Measurements from ENCODE around the gene UNK. TPM values are rescaled to one million over a fixed set of nuclear protein-coding genes. Genes with fewer than 3 reads are reported as not detected.

UNK gene
- total and polyA plus RNA-seq, 9 of the 15 experiments (the other 6 are each of a cell fraction or from before 2014, with no cell fraction given): 12.8 to 38.6 (median 24.8) TPM

DNA sequence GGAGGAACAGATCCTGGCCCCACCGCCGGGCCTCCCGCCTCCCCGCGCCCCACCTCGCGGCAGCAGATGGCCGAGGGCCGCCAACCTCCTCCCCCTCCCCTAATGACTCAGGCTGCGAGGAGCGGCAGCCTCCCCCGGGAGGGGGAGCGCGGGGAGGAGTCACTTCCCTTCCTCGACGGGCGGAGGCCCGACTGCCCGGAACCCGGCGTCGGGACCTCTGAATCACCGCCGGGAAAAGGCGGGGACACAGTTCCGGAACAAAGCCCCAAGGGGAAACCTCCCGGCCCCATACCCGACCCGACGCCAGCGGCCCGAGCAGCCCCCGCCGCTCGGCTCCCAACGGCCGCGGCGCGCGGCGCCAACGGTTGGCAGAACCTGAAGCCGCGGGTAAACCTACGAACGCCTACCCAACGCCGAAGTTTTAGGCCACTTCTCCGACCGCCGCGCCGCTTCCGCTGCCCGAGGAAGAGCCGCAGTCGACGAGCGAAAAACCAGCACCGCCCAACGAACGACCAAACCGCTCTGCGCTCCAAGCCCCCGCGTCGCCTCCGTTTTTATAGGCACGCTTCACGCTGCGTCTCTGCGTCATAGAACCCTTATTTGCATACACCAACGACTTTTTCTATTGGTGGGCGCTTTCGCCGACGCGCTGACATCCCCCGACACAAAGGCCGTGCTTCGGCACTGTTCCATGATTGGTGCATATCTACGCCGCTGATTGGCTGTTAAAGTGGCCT lies 5.2 kb upstream of the UNK start (continued):
- no peak for TF ChIP-seq SMARCA4 (IDR thresholded peaks at IDR 0.05)
- no peak for TF ChIP-seq ZNF316 (IDR thresholded peaks at IDR 0.05)
- TF ChIP-seq ILF3 (IDR thresholded peaks at IDR 0.05; ENCODE audit: borderline replicate concordance): peak; percentile 97; the same call in 1 of the 2 replicates
- TF ChIP-seq ZNF785 (CRISPR knock-in tag; IDR thresholded peaks at IDR 0.05): no peak
- TF ChIP-seq TRIM28 (IDR thresholded peaks at IDR 0.05): no peak
- TF ChIP-seq GATA2 (CRISPR knock-in tag; IDR thresholded peaks at IDR 0.05): no peak
- no peak for TF ChIP-seq BRF1 (IDR thresholded peaks at IDR 0.05; ENCODE audit: borderline replicate concordance, extremely low read depth, insufficient read length)
- no peak; the same call in 1 of the 2 replicates for TF ChIP-seq MAFK (IDR thresholded peaks at IDR 0.05; ENCODE audit: low read length)
- TF ChIP-seq, protein P1, sequence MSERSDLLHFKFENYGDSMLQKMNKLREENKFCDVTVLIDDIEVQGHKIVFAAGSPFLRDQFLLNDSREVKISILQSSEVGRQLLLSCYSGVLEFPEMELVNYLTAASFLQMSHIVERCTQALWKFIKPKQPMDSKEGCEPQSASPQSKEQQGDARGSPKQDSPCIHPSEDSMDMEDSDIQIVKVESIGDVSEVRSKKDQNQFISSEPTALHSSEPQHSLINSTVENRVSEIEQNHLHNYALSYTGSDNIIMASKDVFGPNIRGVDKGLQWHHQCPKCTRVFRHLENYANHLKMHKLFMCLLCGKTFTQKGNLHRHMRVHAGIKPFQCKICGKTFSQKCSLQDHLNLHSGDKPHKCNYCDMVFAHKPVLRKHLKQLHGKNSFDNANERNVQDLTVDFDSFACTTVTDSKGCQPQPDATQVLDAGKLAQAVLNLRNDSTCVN (CRISPR knock-in tag; IDR thresholded peaks at IDR 0.05): no peak
- 0 out of 2 replicates have a peak, but pooled peaks have one; percentile 12 for TF ChIP-seq ERF (CRISPR knock-in tag; IDR thresholded peaks at IDR 0.05)
- no peak for TF ChIP-seq SNRNP70 (optimal IDR thresholded peaks at IDR 0.05; ENCODE audit: low read depth, low read length)
- peak; percentile 94 for TF ChIP-seq CCNT2 (IDR thresholded peaks at IDR 0.05; ENCODE audit: borderline replicate concordance, extremely low read depth, insufficient read length, low read depth, low read length)
- TF ChIP-seq U2AF2 (optimal IDR thresholded peaks at IDR 0.05; ENCODE audit: low read depth, low read length): no peak
- TF ChIP-seq DACH1 (IDR thresholded peaks at IDR 0.05; ENCODE audit: partially characterized antibody): peak; percentile 1
- TF ChIP-seq POLR2AphosphoS5 (IDR thresholded peaks at IDR 0.05; ENCODE audit: control insufficient read depth, insufficient read depth, low read depth, low read length): peak; percentile 99
- 0 out of 2 replicates have a peak, but pooled peaks have one; percentile 8 for TF ChIP-seq ZNF263 (CRISPR knock-in tag; IDR thresholded peaks at IDR 0.05; ENCODE audit: borderline replicate concordance)
- no peak for TF ChIP-seq MCM3 (IDR thresholded peaks at IDR 0.05)
- no peak for TF ChIP-seq MECOM (CRISPR knock-in tag; IDR thresholded peaks at IDR 0.05)
- TF ChIP-seq SETDB1 (IDR thresholded peaks at IDR 0.05; ENCODE audit: low read length): no peak
- TF ChIP-seq HDGF (IDR thresholded peaks at IDR 0.05): no peak
- peak; percentile 86 for TF ChIP-seq TAF9B (IDR thresholded peaks at IDR 0.05; ENCODE audit: partially characterized antibody)
- peak; percentile 100 for TF ChIP-seq SMAD1 (IDR thresholded peaks at IDR 0.05; ENCODE audit: low read depth, low read length, partially characterized antibody)
- TF ChIP-seq STAT5A (IDR thresholded peaks at IDR 0.05; ENCODE audit: borderline replicate concordance, low read length): peak; percentile 33; the same call in 1 of the 2 replicates
- TF ChIP-seq NCOR1 (IDR thresholded peaks at IDR 0.05): peak; percentile 79
- TF ChIP-seq HIVEP1 (CRISPR knock-in tag; IDR thresholded peaks at IDR 0.05): no peak
- peak; percentile 100 for TF ChIP-seq PRPF4 (IDR thresholded peaks at IDR 0.05; ENCODE audit: insufficient read depth, low read depth, low read length, poor library complexity, severe bottlenecking)
- TF ChIP-seq, protein P2, sequence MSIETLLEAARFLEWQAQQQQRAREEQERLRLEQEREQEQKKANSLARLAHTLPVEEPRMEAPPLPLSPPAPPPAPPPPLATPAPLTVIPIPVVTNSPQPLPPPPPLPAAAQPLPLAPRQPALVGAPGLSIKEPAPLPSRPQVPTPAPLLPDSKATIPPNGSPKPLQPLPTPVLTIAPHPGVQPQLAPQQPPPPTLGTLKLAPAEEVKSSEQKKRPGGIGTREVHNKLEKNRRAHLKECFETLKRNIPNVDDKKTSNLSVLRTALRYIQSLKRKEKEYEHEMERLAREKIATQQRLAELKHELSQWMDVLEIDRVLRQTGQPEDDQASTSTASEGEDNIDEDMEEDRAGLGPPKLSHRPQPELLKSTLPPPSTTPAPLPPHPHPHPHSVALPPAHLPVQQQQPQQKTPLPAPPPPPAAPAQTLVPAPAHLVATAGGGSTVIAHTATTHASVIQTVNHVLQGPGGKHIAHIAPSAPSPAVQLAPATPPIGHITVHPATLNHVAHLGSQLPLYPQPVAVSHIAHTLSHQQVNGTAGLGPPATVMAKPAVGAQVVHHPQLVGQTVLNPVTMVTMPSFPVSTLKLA (conservative IDR thresholded peaks at IDR 0.05): peak; percentile 54 to 79; a peak in 2 of 4 replicates
- TF ChIP-seq, protein P3, sequence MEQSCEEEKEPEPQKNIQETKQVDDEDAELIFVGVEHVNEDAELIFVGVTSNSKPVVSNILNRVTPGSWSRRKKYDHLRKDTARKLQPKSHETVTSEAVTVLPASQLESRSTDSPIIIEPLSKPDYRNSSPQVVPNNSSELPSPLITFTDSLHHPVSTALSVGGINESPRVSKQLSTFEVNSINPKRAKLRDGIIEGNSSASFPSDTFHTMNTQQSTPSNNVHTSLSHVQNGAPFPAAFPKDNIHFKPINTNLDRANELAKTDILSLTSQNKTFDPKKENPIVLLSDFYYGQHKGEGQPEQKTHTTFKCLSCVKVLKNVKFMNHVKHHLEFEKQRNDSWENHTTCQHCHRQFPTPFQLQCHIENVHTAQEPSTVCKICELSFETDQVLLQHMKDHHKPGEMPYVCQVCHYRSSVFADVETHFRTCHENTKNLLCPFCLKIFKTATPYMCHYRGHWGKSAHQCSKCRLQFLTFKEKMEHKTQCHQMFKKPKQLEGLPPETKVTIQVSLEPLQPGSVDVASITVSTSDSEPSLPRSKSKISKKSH (CRISPR knock-in tag; IDR thresholded peaks at IDR 0.05): no peak
